ENCODE results near the gene KRT13. TPM values are rescaled to one million over a fixed set of nuclear protein-coding genes. Genes with fewer than 3 reads are reported as not detected.

The KRT13 gene
- total RNA-seq, 1 donor from 2014 or later = not detected

- DNase-seq (ENCODE audit: low read depth in 2 of 2) = no peak
Observed at GRCh38 chr17:41520821-41521521, 15.6 kb upstream of the KRT13 start.

DNA sequence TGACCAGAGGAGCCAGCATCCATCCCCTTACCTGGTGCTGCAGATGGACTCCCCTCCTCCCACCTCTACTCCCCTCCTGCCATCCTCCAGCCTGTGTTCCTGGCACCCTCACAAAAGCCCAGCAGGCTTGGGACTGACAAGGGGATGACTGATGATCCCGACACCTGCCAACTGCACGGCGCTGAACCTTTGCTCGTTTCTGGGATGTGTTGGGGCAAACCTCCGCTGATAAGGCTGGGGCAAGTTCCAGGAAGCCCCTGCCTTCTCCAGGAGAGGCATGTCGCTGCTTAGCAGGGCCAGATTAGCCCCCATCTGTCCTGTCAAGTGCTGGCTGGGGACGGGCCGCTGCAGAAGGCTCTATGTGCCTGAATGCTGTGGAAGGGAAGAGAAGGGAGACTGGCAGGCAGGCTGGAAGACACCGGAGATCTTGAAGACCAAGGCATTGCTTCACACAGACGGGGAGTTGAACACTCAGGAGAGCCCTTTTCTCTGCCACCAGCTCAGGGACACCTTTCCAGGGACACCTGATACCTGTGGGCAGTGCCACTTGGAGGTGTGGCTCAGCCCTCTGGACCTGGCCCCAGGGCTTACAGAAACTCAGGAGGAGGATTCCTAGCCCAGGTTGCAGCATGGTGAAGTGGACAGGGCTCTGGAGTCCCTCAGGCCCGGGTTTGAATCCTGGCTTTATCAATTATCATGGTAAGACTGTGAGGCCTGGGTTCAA lies 14.3 kb upstream of the KRT13 start:
- no peak for DNase-seq (ENCODE audit: low read depth in 2 of 2)

DNA sequence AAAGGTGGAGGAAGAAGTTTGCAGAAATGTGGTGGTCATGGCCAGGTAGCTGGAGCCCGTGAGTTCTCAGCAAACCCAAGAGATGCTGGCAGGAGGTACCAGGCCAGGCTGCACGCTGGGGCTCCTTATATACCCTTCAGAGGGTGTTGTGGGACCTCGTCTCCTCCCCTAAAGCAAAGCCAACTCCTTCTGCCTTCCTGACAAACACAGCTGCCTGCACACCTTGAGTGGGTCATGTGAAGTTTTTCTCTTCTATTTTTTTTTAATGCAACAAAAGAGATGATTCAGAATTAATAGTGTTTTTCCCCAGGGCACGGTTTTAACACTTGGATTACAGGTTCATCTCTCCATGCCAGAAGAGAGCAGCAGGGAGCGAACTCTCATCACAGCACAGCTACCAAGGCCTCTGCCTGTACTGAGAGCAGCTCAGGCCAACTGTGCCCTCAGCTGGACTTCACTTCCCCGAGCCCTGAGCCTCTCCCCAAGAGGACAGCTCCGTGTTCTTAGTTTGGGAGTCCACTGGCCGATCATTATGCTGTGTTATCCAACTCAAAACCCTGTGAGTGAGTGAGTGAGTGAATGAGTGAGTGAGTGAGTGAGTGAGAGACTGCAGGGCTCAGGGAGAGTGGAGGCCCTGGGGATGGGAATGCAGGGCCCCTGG lies 13.5 kb upstream of the KRT13 start, which contains the start of gene KRT15:
TSS of gene KRT15 (minus strand) at position 102 of the 661 bp plus-strand sequence. CDS start at position 39, 63 bp downstream.
- DNase-seq (ENCODE audit: low read depth in 2 of 2) = no peak

DNA sequence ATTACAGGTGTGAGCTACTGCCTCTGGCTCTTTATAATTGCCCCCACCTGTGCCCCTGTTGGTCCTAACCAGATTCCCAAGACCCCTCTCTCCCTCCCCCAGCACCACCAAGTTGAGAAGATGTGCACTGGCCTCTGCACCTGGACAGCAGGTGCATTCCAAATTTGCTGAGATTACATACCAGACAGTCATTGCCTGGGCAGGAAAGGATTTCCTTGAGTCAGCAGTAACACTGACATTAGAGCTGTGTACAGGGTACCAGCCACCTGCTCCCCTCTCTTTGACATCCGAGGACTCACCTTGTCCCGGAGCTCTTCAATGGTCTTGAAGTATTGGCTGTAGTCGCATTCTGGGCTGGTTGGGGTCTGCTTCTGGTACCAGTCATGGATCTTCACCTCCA lies 12.6 kb upstream of the KRT13 start:
- no peak for DNase-seq (ENCODE audit: low read depth in 2 of 2)

DNA sequence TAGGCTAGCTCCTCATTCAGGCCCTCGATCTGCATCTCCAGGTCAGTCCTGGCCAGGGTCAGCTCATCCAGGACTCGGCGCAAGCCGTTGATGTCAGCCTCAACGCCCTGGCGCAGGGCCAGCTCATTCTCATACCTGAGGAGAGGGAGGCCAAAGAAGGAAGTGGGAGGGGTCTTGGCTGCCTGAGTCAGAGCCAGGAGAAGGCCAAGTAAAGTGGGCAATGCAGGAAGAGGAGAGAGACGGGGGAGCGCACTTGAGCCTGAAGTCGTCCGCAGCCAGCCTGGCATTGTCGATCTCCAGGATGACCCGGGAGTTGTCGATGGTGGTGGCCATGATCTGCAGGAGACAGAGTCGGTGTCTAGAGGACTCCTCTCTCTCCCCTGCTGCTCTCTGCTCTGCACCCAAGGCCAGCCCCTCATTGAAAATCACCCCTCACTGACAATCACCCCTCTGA lies 11.4 kb upstream of the KRT13 start:
- DNase-seq (ENCODE audit: low read depth in 2 of 2) = no peak

DNA sequence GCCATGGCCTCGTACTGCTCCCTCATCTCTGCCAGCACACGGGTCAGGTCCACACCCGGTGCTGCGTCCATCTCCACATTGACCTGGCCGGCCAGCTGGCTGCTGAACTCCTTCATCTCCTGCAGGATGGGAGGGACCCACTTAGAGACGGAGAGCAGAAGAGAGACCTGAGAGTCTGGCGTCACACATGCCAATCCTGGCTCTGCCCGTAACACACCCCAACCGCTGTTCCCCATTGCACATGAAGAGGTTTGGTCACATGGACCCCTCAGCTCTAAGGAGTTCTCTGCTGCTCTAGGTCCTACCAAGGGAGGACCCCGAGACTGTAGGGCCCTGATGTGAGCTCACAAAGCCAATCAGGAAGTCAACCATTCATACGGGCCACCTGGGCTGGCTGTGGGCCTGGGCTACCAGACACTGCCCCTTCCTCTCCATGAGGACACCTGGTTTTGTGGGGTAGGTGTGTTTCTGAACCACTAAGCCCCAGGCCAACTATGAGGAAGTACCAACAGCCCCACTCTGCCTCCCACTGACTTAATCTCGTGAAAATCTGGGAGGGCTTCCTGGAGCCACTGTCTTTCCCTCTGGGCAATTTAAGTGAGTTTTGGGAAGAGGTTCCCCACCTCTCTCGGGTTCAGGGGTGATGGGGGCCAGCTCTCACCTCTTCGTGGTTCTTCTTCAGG lies 10.9 kb upstream of the KRT13 start:
- DNase-seq (ENCODE audit: low read depth in 2 of 2) = no peak

DNA sequence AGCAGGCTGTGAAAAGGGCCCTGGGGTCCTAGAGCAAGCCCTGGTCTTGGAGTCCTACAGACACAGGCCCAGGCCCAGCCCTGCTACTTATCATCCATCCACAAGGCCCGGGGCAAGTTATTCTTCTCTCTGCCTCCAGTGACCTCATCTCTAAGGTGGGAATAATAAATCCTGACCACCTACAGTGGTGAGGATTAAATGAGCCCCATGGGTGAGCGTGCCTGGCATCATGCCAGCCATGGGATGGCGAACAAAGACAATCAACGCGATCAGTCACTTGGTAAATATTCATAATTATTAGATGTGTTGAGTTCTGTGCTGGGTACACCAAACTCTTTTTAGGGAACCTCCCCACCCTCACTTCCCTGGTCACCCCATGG lies 7.7 kb upstream of the KRT13 start:
- DNase-seq (ENCODE audit: low read depth in 2 of 2) = no peak

GRCh38 chr17:41512546-41513167 lies 7.2 kb upstream of the KRT13 start:
- no peak for DNase-seq (ENCODE audit: low read depth in 2 of 2)

DNA sequence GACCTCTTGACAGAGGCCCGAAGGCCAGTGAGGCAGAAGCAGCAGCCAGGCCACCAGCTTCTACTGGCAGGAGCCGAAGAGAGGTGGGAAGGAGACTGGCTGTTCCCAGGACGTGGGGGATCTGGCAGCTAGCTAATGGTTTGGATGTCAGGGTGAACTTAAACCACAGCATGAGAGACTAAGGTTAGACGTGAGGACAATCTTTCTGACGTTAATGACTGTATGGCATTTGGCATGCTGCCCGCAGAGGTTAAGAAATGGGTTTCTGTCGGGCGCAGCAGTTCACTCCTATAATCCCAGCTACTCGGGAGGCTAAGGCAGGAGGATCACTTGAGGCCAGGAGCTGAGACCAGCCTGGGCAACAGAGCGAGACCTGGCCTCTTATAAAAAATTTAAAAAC lies 6.3 kb upstream of the KRT13 start:
- DNase-seq (ENCODE audit: low read depth in 2 of 2) = no peak

DNA sequence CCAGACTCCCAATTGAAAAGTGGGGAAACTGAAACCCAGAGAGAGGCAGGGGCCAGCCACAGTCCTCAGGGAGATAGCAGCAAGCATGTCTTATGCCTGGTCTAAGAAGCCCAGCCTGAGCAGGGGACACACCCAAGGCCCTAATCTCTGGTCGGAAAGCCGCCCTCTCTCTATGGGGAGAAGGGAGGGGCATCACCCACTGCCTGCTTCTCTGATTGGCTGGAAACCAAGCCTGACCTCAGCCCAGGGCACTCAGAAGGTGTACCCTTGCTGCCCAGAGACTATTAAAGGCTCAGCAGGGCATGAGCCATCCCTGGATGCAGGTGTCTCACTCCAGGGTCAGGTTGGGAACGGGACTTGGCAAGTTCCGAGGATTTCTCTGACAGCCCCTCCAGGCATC lies 5.7 kb upstream of the KRT13 start:
- DNase-seq (ENCODE audit: low read depth in 2 of 2) = no peak

- no peak for DNase-seq (ENCODE audit: low read depth in 2 of 2)
Observed at GRCh38 chr17:41510251-41511065, 5.0 kb upstream of the KRT13 start.

DNA sequence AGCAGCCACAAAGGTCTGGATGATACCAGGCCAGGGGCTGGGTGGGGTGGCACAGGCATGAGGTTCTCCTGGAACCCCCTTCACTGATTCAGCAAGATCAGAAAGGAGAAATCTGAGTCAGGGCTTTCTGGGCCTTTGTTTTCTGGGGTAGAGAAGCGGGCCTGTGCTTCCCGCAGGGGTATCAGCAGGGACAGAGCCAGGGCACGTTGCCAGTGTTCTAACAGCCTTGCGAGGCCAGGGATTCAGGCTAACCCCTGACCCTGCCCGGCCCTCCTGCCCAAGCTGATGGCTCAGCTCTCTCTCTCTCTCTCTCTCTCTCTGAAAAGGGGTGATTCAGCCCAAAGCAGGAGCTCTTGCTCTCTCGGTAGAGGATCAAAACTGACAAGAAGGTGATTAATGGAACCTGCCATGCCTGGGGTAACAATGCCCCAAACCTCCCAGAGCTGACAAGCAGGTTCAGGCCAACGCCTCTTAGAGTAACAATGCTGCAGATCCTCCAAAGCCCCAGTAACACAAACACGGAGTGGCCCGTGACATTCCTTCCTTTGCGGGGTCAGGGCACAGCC lies 2.0 kb upstream of the KRT13 start:
- no peak for DNase-seq (ENCODE audit: low read depth in 2 of 2)

DNA sequence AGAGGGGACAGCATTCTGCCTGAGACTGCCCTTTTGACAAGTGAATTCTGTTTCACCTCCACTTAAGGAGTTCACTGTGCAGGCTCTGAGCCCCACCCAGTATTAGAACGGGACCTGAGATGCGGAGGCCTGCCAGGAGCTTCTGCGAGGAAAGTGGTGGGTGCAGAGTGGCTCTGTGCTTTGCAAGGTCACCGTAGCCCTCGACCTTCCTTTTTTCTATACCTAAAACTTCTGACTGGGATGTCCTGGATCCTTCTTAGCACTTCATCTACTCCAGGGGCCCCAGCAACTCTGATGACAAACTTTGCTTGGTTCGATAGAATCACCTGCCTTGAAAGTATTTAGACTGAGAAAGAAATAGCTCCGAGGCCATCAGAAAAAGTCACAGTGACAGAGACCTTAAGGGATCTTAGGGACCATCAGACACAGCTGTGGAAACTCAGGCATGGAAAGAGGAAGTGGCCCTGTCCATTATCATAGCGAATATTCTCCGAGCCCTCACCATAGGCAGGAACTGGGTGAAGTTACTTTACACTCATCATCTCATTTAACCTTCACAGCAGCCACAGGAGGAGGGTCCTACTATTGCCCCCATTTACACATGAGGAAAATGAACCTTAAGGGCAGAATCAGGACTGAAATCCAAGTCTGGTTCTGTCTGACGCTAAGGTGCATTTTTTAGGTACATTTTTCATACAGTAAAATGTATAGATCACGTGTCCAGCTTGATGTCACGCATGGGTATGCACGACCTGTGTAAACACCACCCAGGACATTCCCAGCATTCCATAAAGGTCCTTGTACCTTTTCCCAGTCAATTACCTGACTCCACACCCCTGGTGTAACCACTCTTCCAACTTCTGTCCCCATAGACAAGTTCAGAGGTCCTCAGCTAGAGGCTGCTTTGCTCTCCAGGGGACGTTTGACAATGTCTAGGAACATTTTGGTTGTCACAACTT lies 676 bp upstream of the KRT13 start:
- DNase-seq (ENCODE audit: low read depth in 2 of 2) = no peak

DNA sequence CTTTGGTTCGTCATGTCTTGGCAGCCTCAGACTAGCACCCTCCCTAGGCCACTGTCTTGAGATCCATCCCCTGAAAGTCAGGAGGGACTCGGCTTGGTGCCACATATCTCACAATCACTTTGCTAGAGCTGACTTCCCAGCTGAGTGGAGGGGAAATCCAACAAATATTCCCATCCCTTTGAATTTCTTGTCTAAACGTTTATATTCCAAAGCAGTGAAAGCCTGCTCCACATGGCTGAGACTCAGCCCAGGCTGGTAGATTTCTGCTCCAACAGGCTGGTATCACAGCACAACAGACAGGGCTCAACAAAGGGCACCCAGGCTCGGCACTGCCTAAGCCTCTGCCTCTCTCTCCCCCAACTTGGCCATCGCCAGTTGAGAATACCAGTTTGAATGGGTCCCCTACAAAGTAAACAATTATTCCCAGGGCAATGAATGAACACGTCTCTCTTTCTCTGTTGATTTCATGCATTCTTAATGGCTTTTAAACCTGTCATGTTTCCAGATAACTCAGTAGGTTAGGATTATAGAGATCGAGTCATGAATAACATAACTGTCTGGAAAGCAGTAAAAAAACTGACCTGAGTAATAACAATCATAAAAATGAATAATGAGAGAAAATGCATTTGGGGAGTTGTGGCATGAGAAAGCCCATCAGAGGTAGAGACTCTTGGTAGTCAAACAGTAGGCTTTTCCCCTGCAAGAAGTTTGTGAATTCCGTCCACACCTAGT lies 1.0 kb downstream of the KRT13 start:
- no peak for DNase-seq (ENCODE audit: low read depth in 2 of 2)

DNA sequence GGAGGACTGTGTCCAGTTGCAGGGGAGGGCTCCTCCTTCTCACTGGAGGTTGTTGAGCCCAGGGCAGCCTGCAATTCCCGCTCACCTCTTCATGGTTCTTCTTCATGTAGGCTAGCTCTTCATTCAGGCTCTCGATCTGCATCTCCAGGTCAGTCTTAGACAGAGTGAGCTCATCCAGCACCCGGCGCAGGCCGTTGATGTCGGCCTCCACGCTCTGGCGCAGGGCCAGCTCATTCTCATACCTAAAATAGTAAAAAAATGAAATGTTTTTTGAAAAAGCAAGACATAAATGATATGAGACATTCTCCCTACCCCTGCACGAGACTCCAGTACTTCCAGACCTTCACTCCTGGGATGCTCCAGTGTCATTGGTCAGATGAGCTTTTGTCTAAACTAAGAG lies 2.2 kb downstream of the KRT13 start:
- no peak for DNase-seq (ENCODE audit: low read depth in 2 of 2)

GRCh38 chr17:41500131-41500911 lies 5.1 kb downstream of the KRT13 start:
- DNase-seq (ENCODE audit: low read depth in 2 of 2) = peak; percentile 57 to 68

- no peak for DNase-seq (ENCODE audit: low read depth in 2 of 2)
Observed at GRCh38 chr17:41499714-41500113, 5.7 kb downstream of the KRT13 start.

DNA sequence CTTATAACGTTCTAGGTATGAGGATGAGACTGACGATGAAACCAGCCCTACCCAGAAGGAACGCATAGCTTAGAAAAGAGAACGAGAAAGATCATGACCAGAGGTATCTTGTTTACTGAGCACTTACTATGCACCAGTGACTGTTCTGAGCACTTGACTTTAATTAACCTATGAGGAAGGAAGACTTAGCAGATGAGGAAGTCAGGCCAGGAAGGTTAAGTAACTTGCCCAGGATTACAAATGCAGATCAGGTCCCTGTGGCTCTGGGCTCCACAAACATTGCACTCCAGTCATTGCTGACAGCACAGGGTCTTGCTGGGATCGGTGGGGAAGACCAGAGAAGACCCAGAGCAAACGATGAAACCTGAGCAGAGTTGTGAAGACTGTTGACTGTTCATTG lies 7.1 kb downstream of the KRT13 start:
- DNase-seq (ENCODE audit: low read depth in 2 of 2) = no peak

Measured in lung microvascular endothelial cell (primary cell).